Measurements from ENCODE around the gene UXS1.

DNA sequence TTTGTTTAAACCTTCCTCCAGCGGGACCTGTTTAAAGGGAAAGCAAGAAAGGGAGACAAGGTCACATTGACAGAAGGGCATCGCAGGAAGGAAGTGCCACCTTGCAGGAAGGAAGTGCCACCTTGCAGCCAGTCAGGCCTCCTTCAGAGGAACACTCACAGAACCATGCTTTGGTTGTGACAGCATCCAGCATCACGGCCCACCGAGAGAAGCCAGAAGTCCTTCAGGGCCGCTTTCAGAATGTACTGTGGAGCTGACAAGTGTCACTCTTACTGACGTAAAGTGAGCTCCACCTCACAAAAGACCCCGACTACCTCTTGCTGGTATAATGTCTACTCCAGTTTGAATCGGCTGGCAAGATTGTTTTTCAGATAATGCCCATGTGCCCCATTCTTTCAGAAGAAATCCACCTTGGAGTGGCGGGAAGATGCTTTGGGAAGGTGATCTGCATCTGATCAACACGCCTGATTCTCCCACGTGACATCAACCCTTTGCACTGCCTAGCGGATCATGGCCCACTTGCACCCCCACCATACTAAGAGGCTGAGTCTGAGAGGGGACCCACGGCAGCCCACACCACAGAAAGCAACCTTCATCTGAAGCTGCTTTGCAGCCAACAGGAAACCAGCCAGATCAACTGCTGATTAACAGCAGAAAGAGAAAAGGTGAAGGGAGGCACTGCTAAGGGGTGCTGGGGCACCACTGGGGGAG is 99.8 kb downstream of the UXS1 start:
- TF ChIP-seq CTCF (IDR thresholded peaks at IDR 0.05; ENCODE audit: low read depth, low read length) (no peak), EZH2phosphoT487 (IDR thresholded peaks at IDR 0.05; ENCODE audit: low read depth) (no peak)
